GM10248 (cell line): ENCODE data around the gene LMO1.

Experiments used
- CTCF ChIA-PET: fragments of 300-600 bp; sonication (Branson Sonifier 250); formaldehyde crosslinking; extraction: SDS; loops from one replicate; lab custom pipeline; 2021; ENCODE audit warnings: antibody characterized with exemption; lab: Yijun Ruan, JAX
- POLR2A ChIA-PET: fragments of 350-650 bp; sonication (Branson Sonifier 250); formaldehyde crosslinking; extraction: SDS; loops from one replicate; lab custom pipeline; 2020; ENCODE audit warnings: antibody characterized with exemption; lab: Yijun Ruan, JAX
- DNase-seq: peaks from one replicate; pipeline ENCODE4 v3.0.0; 2012; ENCODE audit errors: extremely low spot score
- TF ChIP-seq, protein P1 (sequence below): IDR thresholded peaks from 2 replicates; pipeline ENCODE4 v1.5.1; 2012; ENCODE audit warnings: mild to moderate bottlenecking, low read depth; ENCODE audit errors: extremely low read depth, missing control alignments, control extremely low read depth

The LMO1 gene

DNA sequence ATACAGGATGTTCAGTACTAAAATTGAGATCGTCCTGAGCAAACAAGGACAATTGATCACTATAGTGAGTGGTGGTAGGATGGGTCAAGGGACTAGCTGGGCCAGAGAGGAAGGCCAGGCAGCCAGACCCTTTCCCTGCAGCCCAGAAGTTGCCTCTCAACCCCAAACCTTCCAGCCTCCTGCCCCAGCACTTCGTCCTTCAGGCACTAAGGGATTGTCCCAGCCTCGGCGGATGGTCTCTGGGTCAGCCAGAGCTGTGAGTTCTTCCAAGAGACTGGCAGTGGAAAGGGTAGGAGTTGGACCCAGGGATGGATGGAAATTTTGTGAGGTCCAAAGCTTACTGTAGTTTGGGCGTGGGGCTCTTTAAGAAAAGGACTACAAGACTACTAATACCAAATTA is 3.6 kb upstream of the LMO1 start:
- POLR2A ChIA-PET = no interaction called here
- CTCF ChIA-PET = no interaction called here
- no peak for DNase-seq
- TF ChIP-seq, protein P1, sequence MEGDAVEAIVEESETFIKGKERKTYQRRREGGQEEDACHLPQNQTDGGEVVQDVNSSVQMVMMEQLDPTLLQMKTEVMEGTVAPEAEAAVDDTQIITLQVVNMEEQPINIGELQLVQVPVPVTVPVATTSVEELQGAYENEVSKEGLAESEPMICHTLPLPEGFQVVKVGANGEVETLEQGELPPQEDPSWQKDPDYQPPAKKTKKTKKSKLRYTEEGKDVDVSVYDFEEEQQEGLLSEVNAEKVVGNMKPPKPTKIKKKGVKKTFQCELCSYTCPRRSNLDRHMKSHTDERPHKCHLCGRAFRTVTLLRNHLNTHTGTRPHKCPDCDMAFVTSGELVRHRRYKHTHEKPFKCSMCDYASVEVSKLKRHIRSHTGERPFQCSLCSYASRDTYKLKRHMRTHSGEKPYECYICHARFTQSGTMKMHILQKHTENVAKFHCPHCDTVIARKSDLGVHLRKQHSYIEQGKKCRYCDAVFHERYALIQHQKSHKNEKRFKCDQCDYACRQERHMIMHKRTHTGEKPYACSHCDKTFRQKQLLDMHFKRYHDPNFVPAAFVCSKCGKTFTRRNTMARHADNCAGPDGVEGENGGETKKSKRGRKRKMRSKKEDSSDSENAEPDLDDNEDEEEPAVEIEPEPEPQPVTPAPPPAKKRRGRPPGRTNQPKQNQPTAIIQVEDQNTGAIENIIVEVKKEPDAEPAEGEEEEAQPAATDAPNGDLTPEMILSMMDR = no peak

DNA sequence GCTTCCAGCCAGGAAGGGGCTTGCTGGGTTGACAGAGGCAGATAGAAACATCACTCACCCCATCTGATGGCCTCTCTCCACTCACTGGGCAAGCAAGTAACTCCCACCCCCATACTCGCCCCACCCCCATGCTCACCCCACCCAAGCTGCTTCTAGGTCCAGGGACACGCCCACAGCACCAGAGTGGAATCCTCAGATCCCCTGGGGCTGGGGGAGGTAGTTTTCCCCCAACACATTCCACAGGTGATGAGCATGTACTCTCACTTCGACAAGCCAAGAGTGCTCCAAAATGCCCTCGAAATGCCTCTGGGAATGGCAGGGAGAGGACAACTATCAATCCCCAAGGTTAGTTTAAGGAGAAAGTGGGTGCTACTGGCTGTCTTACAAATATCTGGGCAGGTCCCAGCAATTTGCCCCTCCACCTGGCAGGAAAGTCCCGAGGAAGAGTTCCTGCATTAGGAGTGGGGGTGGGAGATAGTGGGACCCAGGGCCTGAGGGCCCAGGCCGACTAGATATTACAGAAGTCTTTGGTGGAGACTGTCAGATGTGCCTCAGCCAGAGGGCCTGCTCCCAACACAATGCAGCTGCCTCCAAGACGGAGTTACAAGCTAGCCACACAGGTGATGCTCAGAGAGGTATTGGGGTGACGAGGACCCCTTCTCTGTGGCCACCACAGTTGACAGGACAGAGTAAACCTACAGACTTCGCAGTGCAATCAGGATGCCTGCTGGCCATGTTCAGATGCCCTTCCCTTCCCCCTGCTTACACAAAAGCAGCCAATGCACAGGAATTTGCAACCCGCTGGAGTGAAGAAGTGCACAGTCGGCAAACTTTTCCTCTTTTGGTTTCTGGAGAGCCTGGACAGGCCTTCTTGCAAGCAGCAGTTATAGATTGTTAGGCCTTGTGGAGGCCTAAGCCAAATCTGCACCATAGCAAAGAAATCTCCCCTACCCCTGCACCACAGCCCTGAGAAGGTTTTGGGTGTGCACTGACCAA is 2.9 kb upstream of the LMO1 start:
- ChIA-PET POLR2A (no interaction called here), CTCF (interaction anchor here (1.3 to 4.5 kb wide), 3 partner anchors 10 to 73 kb away, joined by 5 to 21 read pairs (median 16); no protein-coding TSS in a partner anchor)
- TF ChIP-seq, protein P1 = no peak
- DNase-seq = no peak

DNA sequence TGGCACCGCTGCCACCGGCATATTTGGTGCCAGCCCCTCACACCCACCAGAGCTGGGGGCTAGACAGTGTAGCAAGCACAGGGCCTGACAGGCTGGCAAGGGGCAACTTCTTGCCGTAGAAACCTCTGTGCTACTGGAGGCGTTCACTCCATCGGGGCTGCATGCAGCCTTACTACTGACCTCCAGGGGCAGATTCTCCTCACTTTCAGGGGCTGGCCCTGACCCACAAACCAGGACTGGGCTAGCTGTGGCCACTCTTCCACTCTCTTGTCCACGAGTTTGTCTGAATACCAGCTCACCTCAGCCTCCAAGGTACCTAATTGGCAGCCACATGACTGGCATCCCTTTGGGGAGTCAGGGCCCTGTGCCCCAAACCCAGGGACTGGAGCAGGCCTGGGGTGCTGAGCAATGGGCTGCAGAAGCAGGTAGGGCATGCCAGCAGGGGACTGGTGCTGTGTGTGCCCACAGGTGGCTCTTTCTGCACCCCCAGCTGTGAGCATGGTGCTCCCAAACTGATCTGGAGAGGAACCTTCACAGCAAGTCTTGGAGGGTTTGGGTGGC is 2.1 kb upstream of the LMO1 start:
- no peak for DNase-seq
- POLR2A ChIA-PET = no interaction called here
- TF ChIP-seq, protein P1 = no peak
- CTCF ChIA-PET = interaction anchor here (0.7 to 4.5 kb wide), 7 partner anchors 9 to 72 kb away, joined by 3 to 24 read pairs (median 5); no protein-coding TSS in a partner anchor

DNA sequence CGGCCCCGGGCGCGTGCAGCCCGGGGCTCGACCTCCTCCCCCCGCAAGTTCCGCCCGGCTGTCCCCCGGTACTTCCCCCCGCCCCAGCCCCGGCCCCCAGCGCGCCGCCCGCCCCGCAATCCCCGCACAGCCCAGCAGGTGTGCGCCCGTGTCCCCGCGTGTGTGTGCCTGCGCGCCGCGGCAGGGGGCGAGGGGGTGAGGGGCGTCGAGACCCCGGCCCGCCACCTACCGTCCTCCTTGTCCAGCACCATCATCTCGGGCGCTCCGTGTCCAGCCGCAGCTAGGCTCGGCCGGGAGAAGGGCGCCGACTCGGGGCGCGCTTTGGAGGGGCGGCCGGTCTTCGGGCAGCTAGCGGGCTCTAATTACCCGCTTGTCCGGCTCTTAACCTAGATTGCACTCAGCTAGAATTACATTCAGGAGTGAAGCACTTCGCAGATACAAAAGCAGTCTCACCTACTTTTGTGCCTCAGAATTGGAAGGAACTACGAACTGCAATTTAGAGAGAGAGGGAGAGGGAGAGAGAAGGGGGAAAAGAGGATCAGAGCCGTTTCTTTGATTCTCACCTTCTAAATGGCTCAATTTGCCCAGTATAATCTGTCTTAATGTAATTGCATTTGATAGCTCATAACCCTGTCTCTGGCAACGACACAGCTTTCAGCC is 439 bp downstream of the LMO1 start:
- ChIA-PET CTCF (interaction anchor here (0.7 to 4.5 kb wide), 39 partner anchors 8 to 696 kb away, joined by 3 to 24 read pairs (median 5); partner anchors contain the start of genes EIF3F, RPL27A and TRIM66), POLR2A (no interaction called here)
- TF ChIP-seq, protein P1 = no peak
- DNase-seq = no peak

DNA sequence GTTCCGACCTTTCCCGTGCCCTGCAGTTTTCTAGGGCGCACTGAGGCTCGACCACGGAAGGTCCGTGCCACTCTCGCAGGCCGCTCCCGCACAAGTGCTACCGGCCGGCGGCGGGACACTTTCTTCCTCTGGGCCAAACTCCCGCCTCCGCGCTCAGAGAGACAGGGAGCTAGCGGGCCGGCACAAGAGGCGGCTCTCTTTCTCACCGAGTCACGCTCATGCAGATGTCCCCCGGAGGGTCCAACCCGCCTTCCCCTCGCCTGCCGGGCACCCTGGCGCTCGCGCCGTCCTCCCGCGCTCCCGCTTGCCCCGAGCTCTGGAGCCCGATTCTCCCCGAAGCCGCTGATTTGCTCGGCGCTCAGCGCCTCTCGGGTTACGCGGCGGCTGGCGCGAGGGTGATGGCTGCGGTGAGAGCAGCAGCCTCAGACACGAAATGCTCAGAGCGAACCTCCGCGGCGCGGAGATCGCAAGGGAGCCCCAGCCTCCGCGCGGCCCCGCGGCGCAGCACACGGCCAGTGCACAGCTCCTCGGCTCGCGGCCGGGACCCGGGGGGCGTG is 1.0 kb downstream of the LMO1 start:
- TF ChIP-seq, protein P1 = no peak
- ChIA-PET POLR2A (no interaction called here), CTCF (interaction anchor here (1.0 to 4.5 kb wide), 19 partner anchors 8 to 335 kb away, joined by 3 to 24 read pairs (median 6); no protein-coding TSS in a partner anchor)
- no peak for DNase-seq
